ENCODE data around the gene CLK4. TPM values are rescaled to one million over a fixed set of nuclear protein-coding genes. Genes with fewer than 3 reads are reported as not detected.

The CLK4 gene
- total RNA-seq, 1 donor from 2014 or later: 34.1 TPM

- no peak for TF ChIP-seq CTCF (IDR thresholded peaks at IDR 0.05)
- peaks cover 29% of the 10 kb centered on the region for H3K4me1 ChIP-seq
- H3K27ac ChIP-seq: peak overlapping the region; percentile 97
- H3K9me3 ChIP-seq: no peaks in the 10 kb centered on the region
- DNase-seq: no peak
- ATAC-seq: peak; percentile 35 to 40
- no peaks in the 10 kb centered on the region for H3K27me3 ChIP-seq (ENCODE audit: low read depth)
- intact Hi-C loops (cut with DNase I): no loop called here
- H3K4me3 ChIP-seq: peak overlapping the region; percentile 92
- peaks cover 22% of the 10 kb centered on the region for H3K36me3 ChIP-seq
These were observed 969 bp downstream of the CLK4 start for GRCh38 chr5:178625679-178626483.

- intact Hi-C loops (cut with DNase I): no loop called here
- Histone ChIP-seq H3K27me3 (ENCODE audit: low read depth) (no peaks in the 10 kb centered on the region), H3K36me3 (peaks cover 32% of the 10 kb centered on the region), H3K4me1 (peaks cover 29% of the 10 kb centered on the region), H3K9me3 (no peaks in the 10 kb centered on the region), H3K4me3 (peak overlapping the region; percentile 92), H3K27ac (no peak overlapping the region)
- no peak for ATAC-seq
- no peak for TF ChIP-seq CTCF (IDR thresholded peaks at IDR 0.05)
- DNase-seq: no peak
These were observed 2.0 kb downstream of the CLK4 start for GRCh38 chr5:178624631-178625546.

GRCh38 chr5:178622679-178623247, 4.1 kb downstream of the CLK4 start:
- Histone ChIP-seq H3K4me1 (peaks cover 29% of the 10 kb centered on the region), H3K36me3 (peaks cover 53% of the 10 kb centered on the region)

GRCh38 chr5:178619390-178619789, 7.5 kb downstream of the CLK4 start:
- Histone ChIP-seq H3K4me1 (peaks cover 16% of the 10 kb centered on the region), H3K36me3 (peaks cover 87% of the 10 kb centered on the region), H3K27me3 (ENCODE audit: low read depth) (no peaks in the 10 kb centered on the region), H3K4me3 (no peak overlapping the region), H3K27ac (no peak overlapping the region), H3K9me3 (no peaks in the 10 kb centered on the region)
- intact Hi-C loops (cut with DNase I): no loop called here
- ATAC-seq: no peak
- no peak for DNase-seq
- no peak for TF ChIP-seq CTCF (IDR thresholded peaks at IDR 0.05)

More at GRCh38 chr5:178622679-178623247, 4.1 kb downstream of the CLK4 start:
- intact Hi-C loops (cut with DNase I): no loop called here
- TF ChIP-seq CTCF (IDR thresholded peaks at IDR 0.05): no peak
- H3K27ac ChIP-seq: no peak overlapping the region
- no peaks in the 10 kb centered on the region for H3K27me3 ChIP-seq (ENCODE audit: low read depth)
- H3K9me3 ChIP-seq: no peaks in the 10 kb centered on the region
- ATAC-seq: no peak
- no peak for DNase-seq
- no peak overlapping the region for H3K4me3 ChIP-seq

- intact Hi-C loops (cut with DNase I): no loop called here
- H3K27ac ChIP-seq: no peak overlapping the region
- H3K36me3 ChIP-seq: peaks cover 100% of the 10 kb centered on the region
- no peak for ATAC-seq
- no peak for DNase-seq
- no peaks in the 10 kb centered on the region for H3K4me1 ChIP-seq
- TF ChIP-seq CTCF (IDR thresholded peaks at IDR 0.05): no peak
- no peaks in the 10 kb centered on the region for H3K9me3 ChIP-seq
- no peaks in the 10 kb centered on the region for H3K27me3 ChIP-seq (ENCODE audit: low read depth)
- no peak overlapping the region for H3K4me3 ChIP-seq
These were observed 14.6 kb downstream of the CLK4 start for GRCh38 chr5:178612299-178612698.

All from lower lobe of right lung (tissue), 2 donors.